Activated naive CD8-positive, alpha-beta T cell (primary cell): ENCODE measurements around the gene URI1.

Experiments
- H3K27ac Mint-ChIP-seq: one replicate; pipeline ENCODE4 v1.8.0; 2021; ENCODE audit warnings: mixed read lengths
- H3K27me3 Mint-ChIP-seq: one replicate; pipeline ENCODE4 v1.8.0; 2021; ENCODE audit warnings: mixed read lengths
- H3K36me3 Mint-ChIP-seq: one replicate; pipeline ENCODE4 v1.8.0; 2021; ENCODE audit warnings: mixed read lengths
- H3K4me1 Mint-ChIP-seq: one replicate; pipeline ENCODE4 v1.8.0; 2021; ENCODE audit warnings: low read depth, mixed read lengths
- H3K4me3 Mint-ChIP-seq: one replicate; pipeline ENCODE4 v1.8.0; 2021; ENCODE audit warnings: mild to moderate bottlenecking, mixed read lengths
- H3K9me3 Mint-ChIP-seq: one replicate; pipeline ENCODE4 v1.8.0; 2021; ENCODE audit warnings: low read depth, mixed read lengths

URI1 gene

GRCh38 chr19:30061223-30062064 lies 119.4 kb downstream of the URI1 start:
- no peak overlapping the region for H3K27ac Mint-ChIP-seq
- H3K4me3 Mint-ChIP-seq = no peak overlapping the region
- H3K4me1 Mint-ChIP-seq = no peaks in the 10 kb centered on the region
- no peaks in the 10 kb centered on the region for H3K36me3 Mint-ChIP-seq
- H3K9me3 Mint-ChIP-seq = no peaks in the 10 kb centered on the region
- no peaks in the 10 kb centered on the region for H3K27me3 Mint-ChIP-seq

- Mint-ChIP-seq H3K9me3 (no peaks in the 10 kb centered on the region), H3K27ac (no peak overlapping the region), H3K4me1 (no peaks in the 10 kb centered on the region), H3K27me3 (no peaks in the 10 kb centered on the region), H3K36me3 (no peaks in the 10 kb centered on the region), H3K4me3 (no peak overlapping the region)
Observed at GRCh38 chr19:30062065-30062906, 120.2 kb downstream of the URI1 start.

- Mint-ChIP-seq H3K9me3 (no peaks in the 10 kb centered on the region), H3K36me3 (no peaks in the 10 kb centered on the region), H3K27me3 (peaks cover under 1% of the 10 kb centered on the region), H3K4me1 (no peaks in the 10 kb centered on the region), H3K27ac (no peak overlapping the region), H3K4me3 (no peak overlapping the region)
Observed at GRCh38 chr19:30062907-30063649, 121.0 kb downstream of the URI1 start.

GRCh38 chr19:30063650-30064347 lies 121.8 kb downstream of the URI1 start:
- H3K27me3 Mint-ChIP-seq = peaks cover 1% of the 10 kb centered on the region
- H3K36me3 Mint-ChIP-seq = peaks cover 2% of the 10 kb centered on the region
- no peaks in the 10 kb centered on the region for H3K9me3 Mint-ChIP-seq
- no peak overlapping the region for H3K27ac Mint-ChIP-seq
- no peak overlapping the region for H3K4me3 Mint-ChIP-seq
- H3K4me1 Mint-ChIP-seq = no peaks in the 10 kb centered on the region

- Mint-ChIP-seq H3K36me3 (peaks cover 2% of the 10 kb centered on the region), H3K27me3 (peaks cover 1% of the 10 kb centered on the region), H3K27ac (no peak overlapping the region), H3K4me3 (no peak overlapping the region), H3K4me1 (no peaks in the 10 kb centered on the region), H3K9me3 (no peaks in the 10 kb centered on the region)
Observed at GRCh38 chr19:30064348-30064699, 122.3 kb downstream of the URI1 start.

GRCh38 chr19:30064771-30065494 lies 122.9 kb downstream of the URI1 start:
- H3K36me3 Mint-ChIP-seq = peaks cover 2% of the 10 kb centered on the region
- H3K9me3 Mint-ChIP-seq = no peaks in the 10 kb centered on the region
- H3K27ac Mint-ChIP-seq = no peak overlapping the region
- no peaks in the 10 kb centered on the region for H3K4me1 Mint-ChIP-seq
- peaks cover 1% of the 10 kb centered on the region for H3K27me3 Mint-ChIP-seq
- H3K4me3 Mint-ChIP-seq = no peak overlapping the region

- Mint-ChIP-seq H3K4me1 (no peaks in the 10 kb centered on the region), H3K36me3 (peaks cover 2% of the 10 kb centered on the region), H3K27ac (no peak overlapping the region), H3K4me3 (no peak overlapping the region), H3K9me3 (no peaks in the 10 kb centered on the region), H3K27me3 (peaks cover 1% of the 10 kb centered on the region)
Observed at GRCh38 chr19:30065680-30066606, 123.9 kb downstream of the URI1 start.
